GM23248 (cell line): ENCODE measurements around the gene PADI1. TPM values are rescaled to one million over a fixed set of nuclear protein-coding genes. Genes with fewer than 3 reads are reported as not detected.
A peak's percentile ranks its signal among the peaks of the same experiment; 100 is the strongest.

Source experiments
- DNase-seq: peaks from one replicate; pipeline ENCODE4 v3.0.0-alpha.2; 2015
- H2AFZ ChIP-seq: fragments of 200-600 bp; sonication (generic); 2 replicates; pipeline ENCODE4 v1.6.1; 2016; ENCODE audit warnings: antibody characterized with exemption
- H3F3A ChIP-seq: fragments of 200-600 bp; sonication (generic); 2 replicates; pipeline ENCODE4 v1.6.1; 2016; ENCODE audit warnings: mild to moderate bottlenecking, antibody characterized with exemption, mixed run types; ENCODE audit not compliant: insufficient read depth
- H3K27ac ChIP-seq: fragments of 200-600 bp; sonication (generic); 2 replicates; pipeline ENCODE4 v1.5.1; 2016; ENCODE audit warnings: mild to moderate bottlenecking
- H3K27me3 ChIP-seq: fragments of 200-600 bp; sonication (generic); replicated peaks from 2 replicates; pipeline ENCODE4 v1.6.1; 2016; ENCODE audit warnings: mild to moderate bottlenecking; ENCODE audit not compliant: insufficient read depth
- H3K36me3 ChIP-seq: fragments of 200-600 bp; sonication (generic); 2 replicates; pipeline ENCODE4 v1.6.1; 2016; ENCODE audit warnings: low read depth, mild to moderate bottlenecking
- H3K4me1 ChIP-seq: fragments of 200-600 bp; sonication (generic); 2 replicates; pipeline ENCODE4 v1.6.1; 2016; ENCODE audit warnings: mild to moderate bottlenecking; ENCODE audit not compliant: insufficient read depth
- H3K4me2 ChIP-seq: fragments of 200-600 bp; sonication (generic); one replicate; pipeline ENCODE4 v1.6.1; 2016; ENCODE audit warnings: mild to moderate bottlenecking; ENCODE audit not compliant: unreplicated experiment
- H3K4me3 ChIP-seq: fragments of 200-600 bp; sonication (generic); 2 replicates; pipeline ENCODE4 v1.5.1; 2016; ENCODE audit warnings: mild to moderate bottlenecking
- H3K79me2 ChIP-seq: fragments of 200-600 bp; sonication (generic); 2 replicates; pipeline ENCODE4 v1.6.1; 2016; ENCODE audit warnings: mild to moderate bottlenecking; ENCODE audit not compliant: insufficient read depth
- H3K9ac ChIP-seq: fragments of 200-600 bp; sonication (generic); 2 replicates; pipeline ENCODE4 v1.6.1; 2016; ENCODE audit warnings: mild to moderate bottlenecking
- H3K9me2 ChIP-seq: fragments of 200-600 bp; sonication (generic); 2 replicates; pipeline ENCODE4 v1.6.1; 2016; ENCODE audit warnings: mixed run types, mild to moderate bottlenecking, moderate library complexity; ENCODE audit not compliant: insufficient read depth
- H3K9me3 ChIP-seq: fragments of 200-600 bp; sonication (generic); one replicate; pipeline ENCODE4 v1.6.1; 2017; ENCODE audit warnings: low read depth
- H4K20me1 ChIP-seq: fragments of 200-600 bp; sonication (generic); 2 replicates; pipeline ENCODE4 v1.6.0; 2016; ENCODE audit not compliant: insufficient read depth
- EZH2 ChIP-seq: fragments of 200-600 bp; sonication (generic); IDR thresholded peaks from 2 replicates; pipeline ENCODE4 v1.6.1; 2018; ENCODE audit warnings: antibody characterized with exemption, mild to moderate bottlenecking; ENCODE audit not compliant: insufficient read depth, poor library complexity, severe bottlenecking
- EZH2phosphoT487 ChIP-seq: fragments of 200-600 bp; sonication (generic); IDR thresholded peaks from 2 replicates; pipeline ENCODE4 v1.6.1; 2018; ENCODE audit warnings: antibody characterized with exemption, moderate library complexity, mild to moderate bottlenecking, low read depth; ENCODE audit not compliant: insufficient read depth
- WGBS, 2 experiments: methylation state at CpG; one replicate each; pipeline ENCODE4 v1.1.6; 2015 to 2017; ENCODE audit warnings: low lambda C conversion rate in 2 of 2, low coverage in 1 of 2; ENCODE audit errors: missing lambda C conversion rate in 2 of 2; 5-methylcytosine and 5-hydroxymethylcytosine counted together
- in situ Hi-C: fragments of 300-500 bp; cut with MboI; formaldehyde crosslinking; loops from 2 replicates; pipeline ENCODE4 v1.15.0; 2020
- polyA plus RNA-seq: library from polyadenylated mRNA; unstranded; fragments of >200 nt; fragmentation: Nextera tagmentation; extraction: Ambion mirVana; gene quantifications from 2 replicates; pipeline ENCODE4 v1.2.1, GENCODE V29; 2016
- total RNA-seq: library from RNA; depleted of rRNA; stranded (reverse); fragments of >200 nt; shearing (Covaris generic); gene quantifications from 2 replicates; pipeline ENCODE4 v1.2.3, GENCODE V29; 2014

PADI1 gene
- total and polyA plus RNA-seq, 2 experiments from 2014 or later = under 0.01 to 0.14 TPM

GRCh38 chr1:17198476-17199258, 6.3 kb upstream of the PADI1 start:
- Histone ChIP-seq H3F3A (no peaks in the 10 kb centered on the region), H3K27me3 (no peaks in the 10 kb centered on the region), H3K4me3 (no peak overlapping the region), H3K4me1 (0 out of 2 replicates have a peak, but pooled peaks cover 7% of the 10 kb centered on the region), H3K9me2 (no peaks in the 10 kb centered on the region), H3K9ac (no peak overlapping the region), H3K36me3 (no peaks in the 10 kb centered on the region), H3K4me2 (no peak overlapping the region), H3K9me3 (no peaks in the 10 kb centered on the region), H3K79me2 (no peaks in the 10 kb centered on the region), H4K20me1 (no peaks in the 10 kb centered on the region), H3K27ac (no peak overlapping the region), H2AFZ (no peak overlapping the region)
- DNase-seq = no peak
- in situ Hi-C loops = no loop called here
- TF ChIP-seq EZH2 (no peak), EZH2phosphoT487 (no peak)
- WGBS, 2 experiments = 77 to 80% methylated on average over 5 to 8 of the region's 9 CpGs

- no peaks in the 10 kb centered on the region for H3K79me2 ChIP-seq
- TF ChIP-seq EZH2phosphoT487 (no peak), EZH2 (no peak)
- in situ Hi-C loops = no loop called here
- H3K9me3 ChIP-seq = no peaks in the 10 kb centered on the region
- H3K4me1 ChIP-seq = 0 out of 2 replicates have a peak, but pooled peaks cover 7% of the 10 kb centered on the region
- no peak overlapping the region for H3K27ac ChIP-seq
- no peak overlapping the region for H3K9ac ChIP-seq
- no peaks in the 10 kb centered on the region for H3K36me3 ChIP-seq
- H3K27me3 ChIP-seq = no peaks in the 10 kb centered on the region
- H3F3A ChIP-seq = no peaks in the 10 kb centered on the region
- H2AFZ ChIP-seq = no peak overlapping the region
- H3K9me2 ChIP-seq = no peaks in the 10 kb centered on the region
- peak; percentile 44 for DNase-seq
- WGBS, 2 experiments = 75 to 77% methylated on average over 9 of the region's 9 CpGs
- H4K20me1 ChIP-seq = no peaks in the 10 kb centered on the region
- H3K4me3 ChIP-seq = no peak overlapping the region
- no peak overlapping the region for H3K4me2 ChIP-seq
These were observed 5.5 kb upstream of the PADI1 start for GRCh38 chr1:17199267-17200044.

GRCh38 chr1:17200246-17200645, 4.7 kb upstream of the PADI1 start:
- DNase-seq = no peak
- no peaks in the 10 kb centered on the region for H4K20me1 ChIP-seq
- H2AFZ ChIP-seq = no peak overlapping the region
- no peak overlapping the region for H3K9ac ChIP-seq
- TF ChIP-seq EZH2phosphoT487 = no peak
- TF ChIP-seq EZH2 = no peak
- in situ Hi-C loops = no loop called here
- no peaks in the 10 kb centered on the region for H3F3A ChIP-seq
- no peak overlapping the region for H3K4me2 ChIP-seq
- no peaks in the 10 kb centered on the region for H3K9me3 ChIP-seq
- no peaks in the 10 kb centered on the region for H3K36me3 ChIP-seq
- H3K9me2 ChIP-seq = no peaks in the 10 kb centered on the region
- WGBS, 2 experiments = 67 to 70% methylated on average over 8 of the region's 8 CpGs
- no peak overlapping the region for H3K27ac ChIP-seq
- no peaks in the 10 kb centered on the region for H3K79me2 ChIP-seq
- no peak overlapping the region for H3K4me3 ChIP-seq
- no peaks in the 10 kb centered on the region for H3K27me3 ChIP-seq
- H3K4me1 ChIP-seq = 0 out of 2 replicates have a peak, but pooled peaks cover 7% of the 10 kb centered on the region

GRCh38 chr1:17200756-17201155, 4.2 kb upstream of the PADI1 start:
- Histone ChIP-seq H2AFZ (no peak overlapping the region), H3K4me1 (0 out of 2 replicates have a peak, but pooled peaks cover 7% of the 10 kb centered on the region), H3K9me3 (no peaks in the 10 kb centered on the region), H3F3A (no peaks in the 10 kb centered on the region), H3K9me2 (no peaks in the 10 kb centered on the region), H3K79me2 (no peaks in the 10 kb centered on the region), H3K4me3 (no peak overlapping the region), H3K27me3 (no peaks in the 10 kb centered on the region), H4K20me1 (no peaks in the 10 kb centered on the region), H3K36me3 (no peaks in the 10 kb centered on the region), H3K27ac (no peak overlapping the region), H3K9ac (no peak overlapping the region), H3K4me2 (no peak overlapping the region)
- WGBS, 2 experiments = 79 to 80% methylated on average over 5 of the region's 5 CpGs
- TF ChIP-seq EZH2 (no peak), EZH2phosphoT487 (no peak)
- no peak for DNase-seq
- in situ Hi-C loops = no loop called here
